Liver (tissue), 3 donors: ENCODE data around the gene IKBKE.

Experiments
- CTCF ChIP-seq: fragments of 150-350 bp; IDR thresholded peaks from 2 replicates; pipeline ENCODE4 v1.5.1; 2017; ENCODE audit warnings: improper control_type of control experiment, low read depth, low read length; ENCODE audit not compliant: missing input control
- EGR1 ChIP-seq, 2 donors: IDR thresholded peaks; 2 replicates each; pipeline ENCODE4 v1.6.1; 2016 to 2018; ENCODE audit warnings: antibody characterized with exemption in 2 of 2, low read depth in 2 of 2
- FOXA1 ChIP-seq: IDR thresholded peaks from 2 replicates; pipeline ENCODE4 v1.6.1; 2016; ENCODE audit warnings: antibody characterized with exemption
- FOXA2 ChIP-seq: IDR thresholded peaks from 2 replicates; pipeline ENCODE4 v1.6.1; 2016; ENCODE audit warnings: antibody characterized with exemption
- GABPA ChIP-seq, 2 donors: IDR thresholded peaks in 1 of 2; conservative IDR thresholded peaks in 1 of 2; 2 replicates each; pipeline ENCODE4 v1.6.1; 2016; ENCODE audit warnings: antibody characterized with exemption in 2 of 2, mild to moderate bottlenecking in 1 of 2, moderate library complexity in 1 of 2
- HNF4A ChIP-seq, 2 donors: conservative IDR thresholded peaks; 2 replicates each; pipeline ENCODE4 v1.6.1; 2016; ENCODE audit warnings: antibody characterized with exemption in 2 of 2, mild to moderate bottlenecking in 2 of 2
- HNF4G ChIP-seq: IDR thresholded peaks from 2 replicates; pipeline ENCODE4 v1.6.1; 2016; ENCODE audit warnings: antibody characterized with exemption
- JUND ChIP-seq, 2 donors: IDR thresholded peaks; 2 replicates each; pipeline ENCODE4 v1.6.1; 2016; ENCODE audit warnings: antibody characterized with exemption in 2 of 2
- MAX ChIP-seq: IDR thresholded peaks from 2 replicates; pipeline ENCODE4 v1.6.1; 2016; ENCODE audit warnings: antibody characterized with exemption
- RAD21 ChIP-seq, 2 donors: IDR thresholded peaks; 2 replicates each; pipeline ENCODE4 v1.6.1; 2016; ENCODE audit warnings: antibody characterized with exemption in 2 of 2, mild to moderate bottlenecking in 2 of 2
- REST ChIP-seq: IDR thresholded peaks from 2 replicates; pipeline ENCODE4 v1.6.1; 2016; ENCODE audit warnings: antibody characterized with exemption, mild to moderate bottlenecking
- RXRA ChIP-seq, 2 donors: IDR thresholded peaks; 2 replicates each; pipeline ENCODE4 v1.6.1; 2017 to 2018; ENCODE audit warnings: antibody characterized with exemption in 2 of 2, mild to moderate bottlenecking in 1 of 2
- TAF1 ChIP-seq: conservative IDR thresholded peaks from 2 replicates; pipeline ENCODE4 v1.6.1; 2016; ENCODE audit warnings: antibody characterized with exemption, mild to moderate bottlenecking
- YY1 ChIP-seq: IDR thresholded peaks from 2 replicates; pipeline ENCODE4 v1.6.1; 2016; ENCODE audit warnings: antibody characterized with exemption, mild to moderate bottlenecking
- donor health status: healthy.
- donor health status: healthy.

GRCh38 chr1:206455666-206456344 lies 14.5 kb upstream of the IKBKE start:
- no peak for TF ChIP-seq CTCF
- no peak for TF ChIP-seq YY1
- no peak for TF ChIP-seq HNF4G
- no peak for TF ChIP-seq REST
- no peak for TF ChIP-seq FOXA2
- TF ChIP-seq JUND (IDR thresholded peaks at IDR 0.05), result no peak
- TF ChIP-seq FOXA1, result no peak
- no peak for TF ChIP-seq RAD21 (IDR thresholded peaks at IDR 0.05)
- TF ChIP-seq HNF4A (conservative IDR thresholded peaks at IDR 0.05), result no peak
- TF ChIP-seq GABPA (IDR thresholded peaks at IDR 0.05 in 1 of 2, conservative IDR thresholded peaks at IDR 0.05 in 1 of 2), result no peak
- TF ChIP-seq RXRA (IDR thresholded peaks at IDR 0.05), result no peak
- no peak for TF ChIP-seq MAX
- no peak for TF ChIP-seq TAF1
- TF ChIP-seq EGR1 (IDR thresholded peaks at IDR 0.05; ENCODE audit: low read depth in 2 of 2), result no peak
